GM23248 (cell line): ENCODE results near the gene ANKRD31. TPM values are rescaled to one million over a fixed set of nuclear protein-coding genes. Genes with fewer than 3 reads are reported as not detected.

Experiments
- DNase-seq: peaks from one replicate; pipeline ENCODE4 v3.0.0-alpha.2; 2015
- H2AFZ ChIP-seq: fragments of 200-600 bp; sonication (generic); 2 replicates; pipeline ENCODE4 v1.6.1; 2016; ENCODE audit warnings: antibody characterized with exemption
- H3F3A ChIP-seq: fragments of 200-600 bp; sonication (generic); 2 replicates; pipeline ENCODE4 v1.6.1; 2016; ENCODE audit warnings: mild to moderate bottlenecking, antibody characterized with exemption, mixed run types; ENCODE audit not compliant: insufficient read depth
- H3K27ac ChIP-seq: fragments of 200-600 bp; sonication (generic); 2 replicates; pipeline ENCODE4 v1.5.1; 2016; ENCODE audit warnings: mild to moderate bottlenecking
- H3K27me3 ChIP-seq: fragments of 200-600 bp; sonication (generic); replicated peaks from 2 replicates; pipeline ENCODE4 v1.6.1; 2016; ENCODE audit warnings: mild to moderate bottlenecking; ENCODE audit not compliant: insufficient read depth
- H3K36me3 ChIP-seq: fragments of 200-600 bp; sonication (generic); 2 replicates; pipeline ENCODE4 v1.6.1; 2016; ENCODE audit warnings: low read depth, mild to moderate bottlenecking
- H3K4me1 ChIP-seq: fragments of 200-600 bp; sonication (generic); 2 replicates; pipeline ENCODE4 v1.6.1; 2016; ENCODE audit warnings: mild to moderate bottlenecking; ENCODE audit not compliant: insufficient read depth
- H3K4me2 ChIP-seq: fragments of 200-600 bp; sonication (generic); one replicate; pipeline ENCODE4 v1.6.1; 2016; ENCODE audit warnings: mild to moderate bottlenecking; ENCODE audit not compliant: unreplicated experiment
- H3K4me3 ChIP-seq: fragments of 200-600 bp; sonication (generic); 2 replicates; pipeline ENCODE4 v1.5.1; 2016; ENCODE audit warnings: mild to moderate bottlenecking
- H3K79me2 ChIP-seq: fragments of 200-600 bp; sonication (generic); 2 replicates; pipeline ENCODE4 v1.6.1; 2016; ENCODE audit warnings: mild to moderate bottlenecking; ENCODE audit not compliant: insufficient read depth
- H3K9ac ChIP-seq: fragments of 200-600 bp; sonication (generic); 2 replicates; pipeline ENCODE4 v1.6.1; 2016; ENCODE audit warnings: mild to moderate bottlenecking
- H3K9me2 ChIP-seq: fragments of 200-600 bp; sonication (generic); 2 replicates; pipeline ENCODE4 v1.6.1; 2016; ENCODE audit warnings: mixed run types, mild to moderate bottlenecking, moderate library complexity; ENCODE audit not compliant: insufficient read depth
- H3K9me3 ChIP-seq: fragments of 200-600 bp; sonication (generic); one replicate; pipeline ENCODE4 v1.6.1; 2017; ENCODE audit warnings: low read depth
- H4K20me1 ChIP-seq: fragments of 200-600 bp; sonication (generic); 2 replicates; pipeline ENCODE4 v1.6.0; 2016; ENCODE audit not compliant: insufficient read depth
- EZH2 ChIP-seq: fragments of 200-600 bp; sonication (generic); IDR thresholded peaks from 2 replicates; pipeline ENCODE4 v1.6.1; 2018; ENCODE audit warnings: antibody characterized with exemption, mild to moderate bottlenecking; ENCODE audit not compliant: insufficient read depth, poor library complexity, severe bottlenecking
- EZH2phosphoT487 ChIP-seq: fragments of 200-600 bp; sonication (generic); IDR thresholded peaks from 2 replicates; pipeline ENCODE4 v1.6.1; 2018; ENCODE audit warnings: antibody characterized with exemption, moderate library complexity, mild to moderate bottlenecking, low read depth; ENCODE audit not compliant: insufficient read depth
- WGBS, 2 experiments: methylation state at CpG; one replicate each; pipeline ENCODE4 v1.1.6; 2015 to 2017; ENCODE audit warnings: low lambda C conversion rate in 2 of 2, low coverage in 1 of 2; ENCODE audit errors: missing lambda C conversion rate in 2 of 2; 5-methylcytosine and 5-hydroxymethylcytosine counted together
- in situ Hi-C: fragments of 300-500 bp; cut with MboI; formaldehyde crosslinking; loops from 2 replicates; pipeline ENCODE4 v1.15.0; 2020
- polyA plus RNA-seq: library from polyadenylated mRNA; unstranded; fragments of >200 nt; fragmentation: Nextera tagmentation; extraction: Ambion mirVana; gene quantifications from 2 replicates; pipeline ENCODE4 v1.2.1, GENCODE V29; 2016
- total RNA-seq: library from RNA; depleted of rRNA; stranded (reverse); fragments of >200 nt; shearing (Covaris generic); gene quantifications from 2 replicates; pipeline ENCODE4 v1.2.3, GENCODE V29; 2014

ANKRD31 gene
- total and polyA plus RNA-seq, 2 experiments from 2014 or later = not detected

DNA sequence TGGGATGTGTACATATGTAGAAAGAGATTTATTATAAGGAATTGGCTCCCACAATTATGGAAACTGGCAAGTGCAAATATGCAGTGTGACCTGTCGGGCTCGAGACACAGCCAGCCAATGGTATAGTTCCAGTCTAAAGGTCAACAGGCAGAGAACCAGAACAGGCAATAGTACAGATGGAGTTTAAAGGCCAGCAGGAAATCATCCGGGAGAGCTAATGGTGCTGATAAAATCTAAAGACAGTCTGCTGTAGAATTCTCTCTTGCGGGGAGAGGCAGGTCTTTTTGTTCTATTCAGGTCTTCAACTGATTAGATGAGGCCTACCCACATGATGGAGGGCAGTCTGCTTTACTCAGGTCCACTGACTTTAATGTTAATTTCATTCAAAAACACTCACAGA, 21.8 kb downstream of the ANKRD31 start:
- Histone ChIP-seq H3K4me3 (no peak overlapping the region), H3K9me2 (no peaks in the 10 kb centered on the region), H2AFZ (no peak overlapping the region), H3K9ac (no peak overlapping the region), H3K4me2 (no peak overlapping the region), H3K9me3 (no peaks in the 10 kb centered on the region), H4K20me1 (no peaks in the 10 kb centered on the region), H3K27me3 (no peaks in the 10 kb centered on the region), H3K4me1 (no peaks in the 10 kb centered on the region), H3K27ac (no peak overlapping the region), H3K79me2 (no peaks in the 10 kb centered on the region), H3K36me3 (no peaks in the 10 kb centered on the region), H3F3A (no peaks in the 10 kb centered on the region)
- no peak for TF ChIP-seq EZH2phosphoT487
- TF ChIP-seq EZH2 = no peak
- in situ Hi-C loops = no loop called here
- DNase-seq = no peak
- WGBS, 2 experiments = 75 to 80% methylated on average over 4 of the region's 4 CpGs

DNA sequence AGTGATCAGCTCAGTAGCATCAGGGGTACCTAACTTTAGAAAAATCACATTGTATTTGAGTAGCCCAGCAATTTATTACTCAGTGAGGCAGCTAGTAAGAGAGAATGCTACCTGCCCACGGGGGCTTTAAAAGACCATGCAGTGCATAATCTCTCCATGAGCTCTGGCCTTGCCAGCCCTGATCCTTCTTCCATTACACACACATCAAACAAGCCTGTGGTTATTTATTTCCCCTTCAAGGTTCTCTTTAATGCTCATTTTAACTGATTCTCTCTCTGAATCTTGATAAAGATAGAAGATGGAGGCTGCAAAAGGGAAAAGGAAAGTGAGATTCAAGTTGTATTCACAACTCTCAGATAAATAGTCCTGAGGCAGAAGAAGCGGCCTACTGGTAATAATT, 22.3 kb downstream of the ANKRD31 start:
- no peaks in the 10 kb centered on the region for H3F3A ChIP-seq
- no peak overlapping the region for H3K27ac ChIP-seq
- H3K4me2 ChIP-seq = no peak overlapping the region
- H3K79me2 ChIP-seq = no peaks in the 10 kb centered on the region
- no peak overlapping the region for H3K4me3 ChIP-seq
- in situ Hi-C loops = no loop called here
- no peaks in the 10 kb centered on the region for H3K27me3 ChIP-seq
- no peak for DNase-seq
- H3K9me2 ChIP-seq = no peaks in the 10 kb centered on the region
- WGBS, 2 experiments = 40 to 46% methylated on average over 2 of the region's 2 CpGs
- no peaks in the 10 kb centered on the region for H3K9me3 ChIP-seq
- no peak overlapping the region for H3K9ac ChIP-seq
- H2AFZ ChIP-seq = no peak overlapping the region
- H4K20me1 ChIP-seq = no peaks in the 10 kb centered on the region
- H3K36me3 ChIP-seq = no peaks in the 10 kb centered on the region
- no peak for TF ChIP-seq EZH2phosphoT487
- no peak for TF ChIP-seq EZH2
- no peaks in the 10 kb centered on the region for H3K4me1 ChIP-seq

DNA sequence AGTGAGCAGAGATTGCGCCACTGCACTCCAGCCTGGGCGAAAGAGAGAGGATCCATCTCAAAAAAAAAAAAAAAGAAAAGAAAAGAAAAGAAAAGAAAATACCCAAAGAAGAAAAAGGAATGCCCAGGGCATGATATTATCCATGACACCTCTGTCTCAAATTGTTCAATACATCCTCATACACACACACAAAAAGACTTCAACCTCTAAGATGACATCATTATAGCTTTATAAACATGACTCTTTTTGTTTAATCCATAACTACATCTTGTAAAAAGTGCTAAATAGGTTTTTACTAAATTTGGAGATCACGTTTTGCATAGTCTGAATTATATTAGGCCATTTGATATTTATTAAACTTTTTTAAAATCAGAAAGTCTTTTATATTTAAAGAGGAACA, 33.1 kb downstream of the ANKRD31 start:
- in situ Hi-C loops = no loop called here
- no peak overlapping the region for H3K4me2 ChIP-seq
- no peaks in the 10 kb centered on the region for H3K9me3 ChIP-seq
- H3F3A ChIP-seq = no peaks in the 10 kb centered on the region
- WGBS, 2 experiments = 54 to 66% methylated on average over 3 of the region's 3 CpGs
- H4K20me1 ChIP-seq = no peaks in the 10 kb centered on the region
- no peak overlapping the region for H3K4me3 ChIP-seq
- H3K27me3 ChIP-seq = no peaks in the 10 kb centered on the region
- H3K4me1 ChIP-seq = no peaks in the 10 kb centered on the region
- H3K9me2 ChIP-seq = no peaks in the 10 kb centered on the region
- TF ChIP-seq EZH2phosphoT487 (no peak), EZH2 (no peak)
- H3K9ac ChIP-seq = no peak overlapping the region
- H2AFZ ChIP-seq = no peak overlapping the region
- DNase-seq = no peak
- no peaks in the 10 kb centered on the region for H3K79me2 ChIP-seq
- no peak overlapping the region for H3K27ac ChIP-seq
- H3K36me3 ChIP-seq = no peaks in the 10 kb centered on the region

DNA sequence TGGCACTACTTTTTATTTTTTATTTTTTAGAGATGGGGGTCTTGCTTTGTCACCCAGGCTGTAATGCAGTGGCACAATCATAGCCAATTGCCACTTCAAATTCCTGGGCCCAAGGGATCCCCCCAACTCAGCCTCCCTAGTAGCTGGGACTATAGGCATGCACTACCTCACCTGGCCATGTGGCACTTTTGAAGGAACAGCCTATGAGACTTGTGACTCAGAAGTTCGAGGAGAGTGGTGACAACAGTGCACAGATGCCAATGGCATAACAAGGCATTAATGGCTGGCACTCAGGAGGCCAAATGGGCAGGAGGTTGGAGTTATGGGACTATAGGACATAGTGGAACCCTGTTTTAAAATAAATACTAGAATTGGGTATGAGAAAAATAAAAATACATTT, 33.7 kb downstream of the ANKRD31 start:
- no peaks in the 10 kb centered on the region for H3K36me3 ChIP-seq
- WGBS, 2 experiments = 38 to 64% methylated on average over 1 of the region's 1 CpG
- H3K4me3 ChIP-seq = no peak overlapping the region
- no peak for TF ChIP-seq EZH2
- TF ChIP-seq EZH2phosphoT487 = no peak
- no peaks in the 10 kb centered on the region for H3K9me3 ChIP-seq
- no peaks in the 10 kb centered on the region for H3K9me2 ChIP-seq
- no peak overlapping the region for H3K4me2 ChIP-seq
- H2AFZ ChIP-seq = no peak overlapping the region
- no peaks in the 10 kb centered on the region for H3K79me2 ChIP-seq
- in situ Hi-C loops = no loop called here
- no peaks in the 10 kb centered on the region for H4K20me1 ChIP-seq
- H3F3A ChIP-seq = no peaks in the 10 kb centered on the region
- no peak overlapping the region for H3K27ac ChIP-seq
- no peak for DNase-seq
- H3K27me3 ChIP-seq = no peaks in the 10 kb centered on the region
- no peak overlapping the region for H3K9ac ChIP-seq
- H3K4me1 ChIP-seq = no peaks in the 10 kb centered on the region

DNA sequence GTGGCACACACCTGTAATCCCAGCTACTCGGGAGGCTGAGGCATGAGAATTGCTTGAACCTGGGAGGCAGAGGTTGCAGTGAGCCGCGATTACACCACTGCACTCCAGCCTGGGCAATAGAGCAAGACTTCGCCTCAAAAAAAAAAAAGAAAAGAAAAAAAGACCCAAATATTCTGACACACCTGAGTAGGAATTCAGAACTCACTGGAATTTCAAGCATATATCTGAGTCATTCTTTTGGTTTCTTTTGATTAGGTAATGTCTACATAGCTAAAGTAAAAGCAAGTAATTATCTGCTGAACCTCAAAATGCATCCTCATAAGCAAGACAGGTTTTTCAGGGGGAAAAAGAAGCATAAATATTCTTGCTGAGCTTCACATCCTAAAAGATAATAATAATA, 35.9 kb downstream of the ANKRD31 start:
- no peak overlapping the region for H3K9ac ChIP-seq
- no peaks in the 10 kb centered on the region for H3K36me3 ChIP-seq
- TF ChIP-seq EZH2 (no peak), EZH2phosphoT487 (no peak)
- H4K20me1 ChIP-seq = no peaks in the 10 kb centered on the region
- H3K79me2 ChIP-seq = no peaks in the 10 kb centered on the region
- 86 to 89% methylated on average over 4 of the region's 4 CpGs for WGBS, 2 experiments
- no peak overlapping the region for H2AFZ ChIP-seq
- no peaks in the 10 kb centered on the region for H3K9me2 ChIP-seq
- DNase-seq = no peak
- no peak overlapping the region for H3K4me2 ChIP-seq
- no peak overlapping the region for H3K27ac ChIP-seq
- H3F3A ChIP-seq = no peaks in the 10 kb centered on the region
- H3K4me3 ChIP-seq = no peak overlapping the region
- no peaks in the 10 kb centered on the region for H3K9me3 ChIP-seq
- H3K4me1 ChIP-seq = no peaks in the 10 kb centered on the region
- no peaks in the 10 kb centered on the region for H3K27me3 ChIP-seq
- in situ Hi-C loops = no loop called here
